HepG2 (cell line): ENCODE data around the gene SFTA2. TPM values are rescaled to one million over a fixed set of nuclear protein-coding genes. Genes with fewer than 3 reads are reported as not detected.

Experiments
- ARID3A ChIP-seq: IDR thresholded peaks from 2 replicates; pipeline ENCODE4 v1.6.1; 2012; ENCODE audit warnings: low read depth, low read length, improper control_type of control experiment
- ARNT ChIP-seq: fragments of 450-650 bp; IDR thresholded peaks from 2 replicates; pipeline ENCODE4 v1.6.1; 2017
- E2F2 ChIP-seq: sonication (generic); formaldehyde crosslinking; IDR thresholded peaks from 2 replicates; pipeline ENCODE4 v1.4.0; 2020; ENCODE audit warnings: missing genetic modification reagents, borderline replicate concordance
- ELF3 ChIP-seq: IDR thresholded peaks from 2 replicates; pipeline ENCODE4 v1.6.1; 2016; ENCODE audit warnings: missing genetic modification reagents, missing compliant biosample characterization
- HNRNPL ChIP-seq: fragments of 200-400 bp; formaldehyde crosslinking; IDR thresholded peaks from 2 replicates; pipeline ENCODE4 v1.6.1; 2017; ENCODE audit warnings: mild to moderate bottlenecking, low read depth, low read length
- MXD4 ChIP-seq: IDR thresholded peaks from 2 replicates; pipeline ENCODE4 v1.6.1; 2016; ENCODE audit warnings: mild to moderate bottlenecking, missing biosample characterization, missing genetic modification reagents
- PRDM4 ChIP-seq: sonication (generic); formaldehyde crosslinking; IDR thresholded peaks from 2 replicates; pipeline ENCODE4 v1.9.0; 2021; ENCODE audit warnings: missing genetic modification reagents, borderline replicate concordance
- ZMYM3 ChIP-seq: sonication (generic); formaldehyde crosslinking; IDR thresholded peaks from 2 replicates; pipeline ENCODE4 v1.5.1; 2020; ENCODE audit warnings: mild to moderate bottlenecking, missing genetic modification reagents
- ZNF101 ChIP-seq: sonication (generic); formaldehyde crosslinking; IDR thresholded peaks from 2 replicates; pipeline ENCODE4 v1.4.0; 2020; ENCODE audit warnings: mild to moderate bottlenecking, low read depth, missing genetic modification reagents, borderline replicate concordance
- ZNF543 ChIP-seq: sonication (generic); formaldehyde crosslinking; IDR thresholded peaks from 2 replicates; pipeline ENCODE4 v1.4.0; 2020; ENCODE audit warnings: mild to moderate bottlenecking, missing genetic modification reagents
- ZNF550 ChIP-seq: sonication (generic); formaldehyde crosslinking; IDR thresholded peaks from 2 replicates; pipeline ENCODE4 v1.4.0; 2020; ENCODE audit warnings: mild to moderate bottlenecking, missing genetic modification reagents, borderline replicate concordance
- ZNF646 ChIP-seq: sonication (generic); formaldehyde crosslinking; IDR thresholded peaks from 2 replicates; pipeline ENCODE4 v1.9.0; 2021; ENCODE audit warnings: mild to moderate bottlenecking, missing genetic modification reagents
- ZNF710 ChIP-seq: sonication (generic); formaldehyde crosslinking; IDR thresholded peaks from 2 replicates; pipeline ENCODE4 v1.5.0; 2020; ENCODE audit warnings: mild to moderate bottlenecking, missing genetic modification reagents, borderline replicate concordance
- ZSCAN30 ChIP-seq: sonication (generic); formaldehyde crosslinking; IDR thresholded peaks from 2 replicates; pipeline ENCODE4 v1.5.0; 2020; ENCODE audit warnings: mild to moderate bottlenecking, missing genetic modification reagents
- polyA plus RNA-seq, 8 experiments: library from polyadenylated mRNA; depleted of rRNA in 3 of 8; stranded (reverse) in 7 of 8; unstranded in 1 of 8; fragments of >200 nt; fragmentation: Illumina TruSeq in 4 of 8; extraction: Trizol in 4 of 8; gene quantifications; 2 replicates each; pipeline versions ENCODE4 v1.2.1 to v1.2.3, GENCODE V29; 2011 to 2016; ENCODE audit warnings: low read depth in 4 of 8, missing spikeins in 1 of 8, mixed read lengths in 1 of 8; ENCODE audit not compliant: insufficient read depth in 1 of 8
- total RNA-seq, 5 experiments: library from RNA; depleted of rRNA; stranded (reverse); fragments of >200 nt; fragmentation: Illumina TruSeq; extraction: Trizol; gene quantifications; 2 replicates each; pipeline ENCODE4 v1.2.3, GENCODE V29; 2016; ENCODE audit warnings: low read depth in 1 of 5

The SFTA2 gene
- total and polyA plus RNA-seq, 2 of the 13 experiments (the other 11 are each of a cell fraction or from before 2014, with no cell fraction given) = not detected

- TF ChIP-seq ZNF646 (CRISPR knock-in tag) (no peak), ZMYM3 (CRISPR knock-in tag) (peak; percentile 25; the same call in 1 of the 2 replicates), ZNF543 (CRISPR knock-in tag) (no peak), ARID3A (no peak), ZNF710 (CRISPR knock-in tag) (no peak), ZNF550 (CRISPR knock-in tag) (no peak), ZSCAN30 (CRISPR knock-in tag) (no peak), ZNF101 (CRISPR knock-in tag) (no peak), ELF3 (CRISPR knock-in tag) (no peak; the same call in 1 of the 2 replicates), HNRNPL (no peak), E2F2 (no peak), PRDM4 (no peak), ARNT (no peak), MXD4 (no peak; the same call in 1 of the 2 replicates)
Observed at GRCh38 chr6:30883685-30884520, 48.1 kb downstream of the SFTA2 start, which contains the start of gene DDR1 (continued).
